Renal cortical epithelial cell (primary cell): ENCODE results near the gene CSNK2A3. TPM values are rescaled to one million over a fixed set of nuclear protein-coding genes. Genes with fewer than 3 reads are reported as not detected.
A peak's percentile ranks its signal among the peaks of the same experiment; 100 is the strongest.

Experiments
- DNase-seq: peaks from one replicate; pipeline ENCODE4 v3.0.0-alpha.2; 2011; ENCODE audit warnings: low read depth
- total RNA-seq: library from RNA; depleted of rRNA; stranded (reverse); fragments of >200 nt; gene quantifications from 2 replicates; pipeline ENCODE4 v1.2.3, GENCODE V29; 2014

CSNK2A3 gene
- total RNA-seq, 1 donor from 2014 or later: 2.4 TPM

GRCh38 chr11:11335043-11335442 lies 18.0 kb downstream of the CSNK2A3 start:
- no peak for DNase-seq

- DNase-seq: no peak
Measured at GRCh38 chr11:11334607-11335006, 18.4 kb downstream of the CSNK2A3 start.

GRCh38 chr11:11332141-11332710 lies 20.8 kb downstream of the CSNK2A3 start:
- peak; percentile 35 for DNase-seq

- no peak for DNase-seq
Measured at GRCh38 chr11:11329062-11329806, 23.8 kb downstream of the CSNK2A3 start.

- peak; percentile 13 for DNase-seq
Measured at GRCh38 chr11:11324090-11324489, 29.0 kb downstream of the CSNK2A3 start.

GRCh38 chr11:11322101-11322500 lies 30.9 kb downstream of the CSNK2A3 start:
- DNase-seq: no peak

GRCh38 chr11:11320825-11321224 lies 32.2 kb downstream of the CSNK2A3 start:
- DNase-seq: no peak

GRCh38 chr11:11318961-11319360 lies 34.1 kb downstream of the CSNK2A3 start:
- DNase-seq: no peak

- DNase-seq: no peak
Measured at GRCh38 chr11:11318461-11318860, 34.6 kb downstream of the CSNK2A3 start.

- no peak for DNase-seq
Measured at GRCh38 chr11:11316651-11317230, 36.3 kb downstream of the CSNK2A3 start.

GRCh38 chr11:11313902-11314692 lies 39.0 kb downstream of the CSNK2A3 start:
- DNase-seq: no peak

- peak; percentile 93 for DNase-seq
Measured at GRCh38 chr11:11313426-11313825, 39.6 kb downstream of the CSNK2A3 start.

- DNase-seq: no peak
Measured at GRCh38 chr11:11312738-11313137, 40.3 kb downstream of the CSNK2A3 start.

- DNase-seq: no peak
Measured at GRCh38 chr11:11311169-11311568, 41.9 kb downstream of the CSNK2A3 start.

GRCh38 chr11:11309906-11310305 lies 43.1 kb downstream of the CSNK2A3 start:
- no peak for DNase-seq

GRCh38 chr11:11308249-11308648 lies 44.8 kb downstream of the CSNK2A3 start:
- no peak for DNase-seq

- DNase-seq: no peak
Measured at GRCh38 chr11:11306855-11307254, 46.2 kb downstream of the CSNK2A3 start.

GRCh38 chr11:11304550-11304949 lies 48.5 kb downstream of the CSNK2A3 start:
- DNase-seq: no peak

GRCh38 chr11:11302565-11302964 lies 50.5 kb downstream of the CSNK2A3 start:
- no peak for DNase-seq
